NB4 (cell line): ENCODE data around the gene FTSJ3.

Experiments used
- DNase-seq: peaks from one replicate; pipeline ENCODE4 v3.0.0; 2010; ENCODE audit warnings: low read depth
- H3K4me3 ChIP-seq: one replicate; pipeline ENCODE4 v1.5.1; 2011; ENCODE audit warnings: mild to moderate bottlenecking, low read depth, low read length, moderate library complexity
- MAX ChIP-seq: IDR thresholded peaks from 2 replicates; pipeline ENCODE4 v1.6.1; 2011; ENCODE audit warnings: low read depth, low read length
- MYC ChIP-seq: IDR thresholded peaks from 2 replicates; pipeline ENCODE4 v1.6.1; 2011; ENCODE audit warnings: low read depth, low read length
- POLR2A ChIP-seq: IDR thresholded peaks from 2 replicates; pipeline ENCODE4 v1.6.1; 2011; ENCODE audit warnings: mild to moderate bottlenecking; ENCODE audit not compliant: insufficient read length; ENCODE audit errors: extremely low read depth
- TF ChIP-seq, protein P1 (sequence below): IDR thresholded peaks from one replicate; pipeline ENCODE4 v1.5.1; 2012; ENCODE audit warnings: low read depth, low read length

Gene FTSJ3

GRCh38 chr17:63847525-63848249 lies 20.2 kb upstream of the FTSJ3 start:
- H3K4me3 ChIP-seq = no peak overlapping the region
- no peak for DNase-seq
- TF ChIP-seq MAX (no peak), POLR2A (no peak), MYC (no peak)
- TF ChIP-seq, protein P1, sequence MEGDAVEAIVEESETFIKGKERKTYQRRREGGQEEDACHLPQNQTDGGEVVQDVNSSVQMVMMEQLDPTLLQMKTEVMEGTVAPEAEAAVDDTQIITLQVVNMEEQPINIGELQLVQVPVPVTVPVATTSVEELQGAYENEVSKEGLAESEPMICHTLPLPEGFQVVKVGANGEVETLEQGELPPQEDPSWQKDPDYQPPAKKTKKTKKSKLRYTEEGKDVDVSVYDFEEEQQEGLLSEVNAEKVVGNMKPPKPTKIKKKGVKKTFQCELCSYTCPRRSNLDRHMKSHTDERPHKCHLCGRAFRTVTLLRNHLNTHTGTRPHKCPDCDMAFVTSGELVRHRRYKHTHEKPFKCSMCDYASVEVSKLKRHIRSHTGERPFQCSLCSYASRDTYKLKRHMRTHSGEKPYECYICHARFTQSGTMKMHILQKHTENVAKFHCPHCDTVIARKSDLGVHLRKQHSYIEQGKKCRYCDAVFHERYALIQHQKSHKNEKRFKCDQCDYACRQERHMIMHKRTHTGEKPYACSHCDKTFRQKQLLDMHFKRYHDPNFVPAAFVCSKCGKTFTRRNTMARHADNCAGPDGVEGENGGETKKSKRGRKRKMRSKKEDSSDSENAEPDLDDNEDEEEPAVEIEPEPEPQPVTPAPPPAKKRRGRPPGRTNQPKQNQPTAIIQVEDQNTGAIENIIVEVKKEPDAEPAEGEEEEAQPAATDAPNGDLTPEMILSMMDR = no peak

DNA sequence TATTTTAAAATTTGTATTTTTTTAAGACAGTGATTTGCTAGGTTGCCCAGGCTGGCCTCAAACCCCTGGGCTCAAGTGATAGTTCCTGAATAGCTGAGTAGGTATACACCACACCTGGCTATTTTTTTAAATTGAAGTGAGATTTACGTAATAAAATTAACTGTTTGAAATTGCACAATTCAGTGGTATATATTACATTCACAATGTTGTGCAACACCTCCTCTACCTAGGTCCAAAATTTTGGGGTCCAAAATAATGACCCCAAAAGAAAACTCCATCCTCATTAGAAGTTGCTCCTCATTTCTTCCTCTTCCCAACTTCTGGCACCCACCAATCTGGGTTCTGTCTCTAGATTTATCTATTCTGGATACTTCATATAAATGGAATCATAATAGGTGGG lies 18.0 kb upstream of the FTSJ3 start:
- DNase-seq = no peak
- H3K4me3 ChIP-seq = no peak overlapping the region
- TF ChIP-seq MAX = no peak
- TF ChIP-seq, protein P1 = no peak
- TF ChIP-seq POLR2A = no peak
- TF ChIP-seq MYC = no peak

- TF ChIP-seq, protein P1 = no peak
- no peak for TF ChIP-seq POLR2A
- no peak for TF ChIP-seq MAX
- no peak for TF ChIP-seq MYC
- no peak for DNase-seq
- H3K4me3 ChIP-seq = peak overlapping the region; percentile 87
Measured at GRCh38 chr17:63843910-63844677, 16.6 kb upstream of the FTSJ3 start.

- DNase-seq = peak; percentile 90
- peak overlapping the region; percentile 87 for H3K4me3 ChIP-seq
Measured at GRCh38 chr17:63843387-63843888, 16.0 kb upstream of the FTSJ3 start.

DNA sequence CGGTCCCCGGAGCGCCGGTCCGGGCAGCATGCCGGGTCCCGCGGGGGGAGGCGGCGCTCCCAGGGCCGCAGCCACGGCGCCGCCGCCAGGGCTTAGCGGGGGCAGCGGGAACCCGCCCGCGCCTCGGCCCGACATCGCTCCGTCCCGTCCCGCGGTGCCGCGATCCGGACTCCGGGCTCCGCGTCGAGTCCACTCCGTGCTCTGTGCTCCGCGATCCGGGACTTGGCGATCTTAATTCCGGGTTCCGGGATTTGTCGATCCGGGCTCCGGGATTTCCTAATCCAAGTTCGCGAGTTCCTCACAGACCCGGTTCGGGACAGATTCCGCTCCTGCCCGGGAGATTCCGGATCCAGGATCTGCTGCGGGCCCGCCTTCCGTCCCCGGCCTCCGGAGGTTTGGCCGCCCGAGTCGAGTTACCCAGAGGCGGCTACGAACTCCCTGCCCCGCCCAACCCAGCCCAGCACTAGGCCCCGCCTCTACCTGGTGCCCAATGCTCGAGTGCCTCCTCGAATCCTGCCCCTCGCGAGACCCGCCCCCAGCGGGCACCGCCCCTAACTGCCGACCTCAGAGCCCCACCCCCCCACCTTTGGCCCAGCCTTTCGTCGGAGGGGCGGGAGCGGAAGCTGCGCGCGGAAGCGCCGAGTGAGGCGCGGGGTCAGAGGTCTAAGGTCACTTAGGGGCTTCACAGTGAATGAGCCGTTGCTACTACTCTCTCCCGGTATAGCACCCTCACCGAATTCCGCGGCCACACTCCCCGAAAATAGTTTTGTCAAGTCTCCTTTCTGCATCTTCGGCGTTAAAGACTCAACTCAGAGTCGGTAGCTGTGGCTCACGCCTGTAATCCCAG lies 15.3 kb upstream of the FTSJ3 start, which contains the start of gene SMARCD2:
SMARCD2 (minus strand) TSS at position 146 of the 847 bp plus-strand sequence; CDS start at position 135, 11 bp downstream.
- TF ChIP-seq POLR2A (peak; percentile 25), MYC (peak; percentile 41)
- TF ChIP-seq, protein P1 = no peak
- H3K4me3 ChIP-seq = peak within 1 kb of the TSS; percentile 90
- peak; percentile 98 for DNase-seq

DNA sequence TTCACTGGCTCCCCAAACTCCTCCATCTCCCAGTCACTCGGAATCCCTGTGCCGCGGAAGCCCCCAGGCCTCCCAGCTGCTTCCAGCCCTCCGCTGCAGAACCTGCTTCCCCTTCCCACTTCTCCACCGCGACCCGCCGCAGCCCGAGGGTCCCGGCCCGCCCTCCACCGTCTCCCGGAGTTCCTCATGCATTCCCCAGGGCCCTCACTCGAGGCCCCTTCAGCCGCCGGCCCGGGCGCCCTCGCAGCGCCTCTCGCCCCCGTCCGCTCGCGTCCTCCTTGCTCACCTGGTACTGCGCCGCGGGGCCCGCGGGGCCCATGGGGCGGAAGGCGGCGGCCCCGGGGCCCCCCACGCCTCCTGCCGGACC lies 14.7 kb upstream of the FTSJ3 start:
- TF ChIP-seq MYC (no peak), POLR2A (no peak), MAX (no peak)
- TF ChIP-seq, protein P1 = no peak
- DNase-seq = peak; percentile 62
- peak overlapping the region; percentile 90 for H3K4me3 ChIP-seq
